RCC 7860 (cell line): ENCODE results near the gene MPP2.

Experiments
- DNase-seq: peaks from one replicate; pipeline ENCODE4 v3.0.0-alpha.2; 2015; ENCODE audit warnings: low spot score
- FAIRE-seq: peaks from 2 replicates; lab custom pipeline; 2012; peaks lifted over from hg19 to GRCh38; lab: Jason Lieb, UNC

Gene MPP2

DNA sequence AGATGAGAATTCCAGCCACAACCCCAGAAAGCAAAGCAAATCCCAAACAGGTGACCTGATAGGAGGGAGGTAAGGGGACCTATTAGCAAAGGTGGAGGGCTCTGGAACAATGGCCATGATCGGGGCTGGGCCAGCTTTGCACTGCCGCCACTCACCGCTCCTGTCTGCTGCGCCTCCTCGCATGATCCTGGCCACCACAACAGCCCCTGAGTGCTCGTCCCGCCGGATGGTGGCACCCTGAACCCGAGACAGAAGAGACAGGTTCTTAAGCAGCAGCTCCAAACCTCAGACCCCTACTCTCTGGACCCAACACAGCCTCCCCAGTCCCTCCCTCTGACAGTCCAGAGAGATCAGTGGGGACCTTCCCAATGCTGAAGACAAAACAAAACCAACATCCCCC lies 79.7 kb downstream of the MPP2 start:
- no peak for FAIRE-seq
- no peak for DNase-seq

- FAIRE-seq: no peak
- no peak for DNase-seq
Observed at GRCh38 chr17:43826206-43826605, 81.1 kb downstream of the MPP2 start.

GRCh38 chr17:43825567-43825966 lies 81.8 kb downstream of the MPP2 start:
- DNase-seq (no peak), FAIRE-seq (no peak)
